ENCODE data around the gene IGIP.

DNA sequence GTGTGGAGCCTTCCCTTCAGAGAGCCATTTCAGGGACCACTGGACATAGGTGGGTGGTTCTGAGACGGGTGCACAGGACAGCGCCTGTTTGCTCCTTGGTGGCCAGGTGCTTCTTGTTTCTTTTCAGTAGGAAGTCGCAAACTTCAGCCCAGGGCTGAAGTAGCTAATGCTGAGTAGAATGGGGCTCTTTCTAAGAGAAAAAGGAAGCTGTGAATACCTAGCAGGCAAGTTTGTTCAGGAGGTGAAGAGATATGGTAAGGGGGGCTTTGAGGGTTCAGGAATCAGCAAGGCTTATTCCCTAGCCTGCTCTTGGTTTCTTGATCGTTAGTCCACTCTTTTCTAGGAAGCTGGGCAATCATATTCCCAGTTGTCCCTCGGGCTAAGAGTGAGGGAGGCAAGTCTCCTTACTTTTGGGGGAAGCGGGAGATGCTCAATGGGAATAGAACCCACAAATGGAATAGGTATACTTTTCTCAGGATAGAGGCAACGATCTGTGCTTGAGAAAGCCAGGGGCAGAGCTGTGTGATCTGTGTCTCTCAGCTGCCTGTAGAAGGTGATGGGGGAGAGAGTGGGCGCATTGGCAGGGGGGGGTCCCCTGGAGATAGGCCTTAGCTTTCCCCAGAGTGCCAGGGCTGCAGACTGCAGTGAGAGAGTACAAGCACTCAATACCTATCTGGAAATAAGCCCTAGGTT, 13.7 kb upstream of the IGIP start:
- TF ChIP-seq TAF1 (IDR thresholded peaks at IDR 0.05; ENCODE audit: borderline replicate concordance, low read depth, low read length) (no peak), POLR2A (IDR thresholded peaks at IDR 0.05; ENCODE audit: low read depth, low read length) (no peak), POLR2AphosphoS5 (IDR thresholded peaks at IDR 0.05; ENCODE audit: low read depth, low read length) (no peak)

Measured in GM12892 (cell line).